Ureter (tissue), 1 donor: ENCODE measurements around the gene NYAP1. TPM values are rescaled to one million over a fixed set of nuclear protein-coding genes. Genes with fewer than 3 reads are reported as not detected.
"Not testable (repeated sequence)": the region's sequence is repeated elsewhere in the genome, so short reads cannot be mapped to it uniquely, and the experiment has no call there.

Source experiments
- DNase-seq: peaks from one replicate; pipeline ENCODE4 v3.0.0-alpha.2; 2020; ENCODE audit warnings: low spot score
- total RNA-seq: library from RNA; stranded (reverse); gene quantifications from one replicate; pipeline ENCODE4 v1.2.4, GENCODE V29; 2023
- donor health status: DM: yes; HTN: yes; CAD: no.

The NYAP1 gene
- total RNA-seq, 1 donor from 2014 or later: 0.68 TPM

GRCh38 chr7:100510437-100511239, 26.9 kb downstream of the NYAP1 start:
- DNase-seq: no peak

GRCh38 chr7:100513212-100513810, 29.6 kb downstream of the NYAP1 start:
- DNase-seq: no peak

- no peak for DNase-seq
Observed at GRCh38 chr7:100515072-100515532, 31.4 kb downstream of the NYAP1 start.

- peak; percentile 60 for DNase-seq
Observed at GRCh38 chr7:100516135-100516812, 32.5 kb downstream of the NYAP1 start.

- no peak for DNase-seq
Observed at GRCh38 chr7:100517305-100517704, 33.6 kb downstream of the NYAP1 start.

GRCh38 chr7:100519580-100519979, 35.9 kb downstream of the NYAP1 start:
- DNase-seq: no peak

GRCh38 chr7:100520138-100520537, 36.4 kb downstream of the NYAP1 start:
- no peak for DNase-seq

- DNase-seq: no peak
Observed at GRCh38 chr7:100521076-100521475, 37.3 kb downstream of the NYAP1 start.

- not testable (repeated sequence) for DNase-seq
Observed at GRCh38 chr7:100521909-100522593, 38.3 kb downstream of the NYAP1 start.

- not testable (repeated sequence) for DNase-seq
Observed at GRCh38 chr7:100523192-100523591, 39.5 kb downstream of the NYAP1 start.

- DNase-seq: not testable (repeated sequence)
Observed at GRCh38 chr7:100528108-100528866, 44.6 kb downstream of the NYAP1 start.

GRCh38 chr7:100532165-100533022, 48.7 kb downstream of the NYAP1 start:
- no peak for DNase-seq

GRCh38 chr7:100535982-100536381, 52.3 kb downstream of the NYAP1 start:
- DNase-seq: not testable (repeated sequence)

- not testable (repeated sequence) for DNase-seq
Observed at GRCh38 chr7:100536695-100537094, 53.0 kb downstream of the NYAP1 start.

- DNase-seq: no peak
Observed at GRCh38 chr7:100538348-100538653, 54.6 kb downstream of the NYAP1 start.

GRCh38 chr7:100538654-100539435, 55.1 kb downstream of the NYAP1 start, which contains the start of gene AGFG2:
TSS of gene AGFG2 (plus strand) at chr7:100539203. CDS start at chr7:100539347, 144 bp downstream.
- DNase-seq: peak; percentile 100

GRCh38 chr7:100539436-100540006, 55.8 kb downstream of the NYAP1 start:
- peak; percentile 52 for DNase-seq

GRCh38 chr7:100540073-100540723, 56.5 kb downstream of the NYAP1 start:
- DNase-seq: no peak

GRCh38 chr7:100541309-100541708, 57.6 kb downstream of the NYAP1 start:
- not testable (repeated sequence) for DNase-seq
